Fibroblast of skin of abdomen (primary cell): Measurements from ENCODE around the gene XPNPEP2.

Source experiments
- DNase-seq: peaks from one replicate; pipeline ENCODE4 v3.0.0-alpha.2; 2013

The XPNPEP2 gene

DNA sequence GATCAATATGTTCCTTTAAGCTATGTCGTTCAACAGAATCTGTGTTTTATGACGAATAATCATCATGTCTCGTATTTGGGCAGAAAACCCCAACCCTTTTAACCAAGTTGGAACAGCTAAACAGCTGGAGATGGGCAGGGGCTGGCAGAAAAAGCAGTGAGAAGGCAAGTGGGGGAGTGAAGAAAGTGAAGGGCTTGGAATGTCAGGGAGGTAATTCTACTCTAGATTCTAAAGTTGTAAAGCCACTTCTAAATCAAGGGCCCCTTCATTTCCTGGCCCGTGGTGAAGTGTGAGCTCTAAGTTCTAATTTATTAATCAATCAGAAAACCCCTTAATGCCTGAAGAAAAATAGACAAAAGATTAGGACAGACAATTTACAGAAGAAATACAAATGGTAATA, 61.4 kb downstream of the XPNPEP2 start:
- no peak for DNase-seq

DNA sequence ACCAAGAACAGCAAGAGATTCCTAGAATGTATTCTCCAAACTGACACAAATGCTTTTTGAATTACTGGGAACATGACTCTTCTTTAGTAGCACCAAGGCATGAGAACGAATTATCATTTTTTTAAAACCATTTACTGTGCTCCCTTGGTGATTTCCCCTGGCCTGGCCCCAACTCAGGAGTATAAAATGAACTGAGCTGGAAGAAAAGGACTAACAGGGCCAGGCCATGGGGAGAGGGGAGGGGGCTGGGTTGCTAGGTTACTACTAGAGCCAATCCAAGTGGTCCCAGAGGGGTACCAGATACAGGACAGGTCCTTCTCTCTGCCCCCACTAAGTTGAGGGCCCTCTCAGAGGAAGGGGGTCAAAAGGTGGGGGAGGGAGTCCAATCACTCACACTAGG, 64.1 kb downstream of the XPNPEP2 start:
- no peak for DNase-seq

DNA sequence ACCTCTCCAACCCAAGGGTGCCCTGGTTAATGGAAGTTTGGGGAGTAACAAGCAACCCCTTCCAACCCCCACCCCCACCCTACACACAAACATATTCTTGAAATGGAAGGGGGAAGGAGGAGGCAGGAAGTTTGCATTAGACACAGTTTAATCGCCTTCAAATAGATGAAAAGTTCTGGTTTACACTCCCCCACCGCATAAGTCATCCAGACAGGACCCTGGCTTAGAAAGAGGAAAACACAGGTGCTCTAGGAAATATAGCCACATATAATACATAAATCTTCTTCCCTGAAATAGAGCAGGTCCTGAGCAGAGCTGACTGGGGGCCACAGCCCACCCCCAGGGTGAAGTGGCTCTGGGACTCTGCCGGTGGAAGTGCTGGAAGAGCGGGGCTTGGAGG, 66.0 kb downstream of the XPNPEP2 start:
- no peak for DNase-seq

DNA sequence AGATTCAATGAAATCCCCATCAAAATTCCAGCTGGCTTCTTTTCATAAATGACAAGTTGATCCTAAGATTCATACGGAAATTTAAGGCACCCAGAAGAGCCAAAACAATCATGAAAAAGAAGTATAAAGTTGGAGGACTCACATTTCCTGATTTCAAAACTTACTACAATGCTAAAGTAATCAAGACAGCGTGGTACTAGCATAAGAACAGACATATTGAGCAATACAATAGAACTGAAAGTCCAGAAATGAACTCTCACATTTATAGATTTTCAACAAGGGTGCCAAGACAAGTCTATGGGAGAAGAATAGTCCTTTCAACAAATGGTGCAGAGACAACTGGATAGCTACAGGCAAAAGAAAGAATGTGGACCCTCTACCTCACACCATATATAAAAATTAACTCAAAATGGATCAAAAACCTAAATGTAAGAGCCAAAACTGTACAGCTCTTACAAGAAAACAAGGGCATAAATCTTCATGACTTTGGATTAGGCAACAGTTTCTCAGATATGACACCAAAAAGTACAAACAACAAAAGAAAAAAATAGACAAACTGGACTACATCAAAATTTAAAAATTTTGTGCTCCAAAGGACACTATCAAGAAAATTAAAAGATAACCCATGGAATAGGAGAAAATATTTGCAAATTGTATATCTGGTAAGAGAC, 69.5 kb downstream of the XPNPEP2 start:
- no peak for DNase-seq

DNA sequence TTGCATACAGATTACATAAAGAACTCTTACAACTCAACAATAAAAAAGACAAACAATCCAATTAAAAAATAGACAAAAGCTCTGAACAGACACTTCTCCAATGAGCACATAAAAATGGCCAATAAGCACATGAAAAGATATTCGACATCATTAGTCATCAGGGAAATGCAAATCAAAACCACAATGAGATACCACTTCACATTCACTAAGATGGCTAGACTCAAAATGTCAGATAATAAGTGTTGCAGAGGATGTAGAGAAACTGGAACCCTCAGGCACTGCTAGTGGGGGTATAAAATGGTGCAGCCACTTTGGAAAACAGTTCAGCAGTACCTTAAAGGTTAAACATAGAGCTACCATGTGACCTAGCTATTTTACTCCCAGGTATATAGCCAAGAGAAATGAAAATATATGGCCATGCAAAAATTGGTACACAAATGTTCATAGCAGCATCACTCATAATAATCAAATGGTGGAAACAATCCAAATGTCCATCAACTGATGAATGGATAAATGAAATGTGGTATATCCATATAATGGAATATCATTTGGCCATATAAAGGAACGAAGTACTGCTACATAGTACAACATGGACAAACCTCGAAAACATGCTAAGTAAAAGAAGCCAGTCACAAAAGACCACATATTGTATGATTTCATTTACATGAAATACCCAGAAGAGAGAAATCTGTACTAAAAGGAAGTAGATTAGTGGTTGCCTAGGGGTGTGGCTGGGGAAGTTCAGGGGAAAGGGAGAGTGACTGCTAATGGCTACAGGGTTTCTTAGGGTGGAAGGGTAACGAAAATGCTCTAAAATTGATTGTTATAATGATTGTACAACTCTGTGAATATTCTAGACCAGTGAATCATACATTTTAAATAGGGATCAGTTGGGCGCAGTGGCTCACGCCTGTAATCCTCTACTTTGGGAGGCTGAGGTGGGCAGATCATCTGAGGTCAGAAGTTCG, 70.3 kb downstream of the XPNPEP2 start:
- DNase-seq, result peak; percentile 2

DNA sequence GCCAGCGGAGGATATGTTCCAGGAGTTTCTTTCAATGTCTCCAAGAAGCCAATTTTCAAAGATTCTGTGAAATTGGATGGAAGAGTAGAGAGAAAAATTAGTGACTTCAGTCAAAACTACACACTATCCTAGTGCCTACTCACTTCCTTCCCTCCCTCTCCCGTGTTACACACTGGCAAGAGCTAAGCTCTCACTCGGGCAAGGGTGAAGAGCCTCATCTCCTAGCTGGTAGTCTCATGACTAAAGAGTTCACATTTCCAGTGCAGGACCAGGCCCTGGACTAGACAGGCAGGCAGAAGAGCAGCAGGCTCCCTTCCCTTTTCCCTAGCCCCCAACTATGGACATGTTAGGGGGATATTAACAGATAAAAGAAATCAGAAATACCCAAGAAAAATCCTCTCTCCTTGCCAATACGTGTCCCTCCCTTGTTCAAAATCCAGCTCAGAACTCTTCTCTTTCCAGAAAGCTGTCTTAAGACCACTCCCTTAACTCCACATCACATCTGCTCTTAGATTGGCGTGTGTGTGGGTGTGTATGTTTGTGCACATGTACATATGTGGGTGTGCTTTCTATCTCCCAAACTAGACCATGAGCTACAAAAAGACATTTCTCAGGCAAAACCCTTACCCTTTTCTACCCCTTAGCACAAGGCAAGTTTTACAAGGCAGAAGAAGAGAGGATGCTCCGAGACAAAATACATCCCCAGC, 75.0 kb downstream of the XPNPEP2 start:
- DNase-seq, result no peak

DNA sequence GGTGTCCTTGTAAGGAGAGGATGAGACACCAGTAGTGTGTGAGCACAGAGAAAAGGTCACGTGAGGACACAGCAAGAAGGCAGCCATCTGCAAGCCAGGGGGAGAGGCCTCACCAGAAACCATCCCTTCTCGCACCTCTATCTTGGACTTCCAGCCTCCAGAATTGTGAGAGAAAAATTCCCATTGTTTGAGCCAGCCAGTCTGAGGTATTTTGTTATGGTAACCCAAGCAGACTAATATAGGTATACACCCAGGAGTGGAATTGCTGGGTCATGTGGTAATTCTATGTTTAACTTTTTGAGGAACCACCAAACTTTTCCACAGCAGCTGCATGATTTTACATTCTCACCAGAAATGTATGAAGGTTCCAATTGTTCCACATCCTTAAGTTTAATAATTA, 79.3 kb downstream of the XPNPEP2 start:
- DNase-seq, result no peak
